Measurements from ENCODE around the gene WASF1. TPM values are rescaled to one million over a fixed set of nuclear protein-coding genes. Genes with fewer than 3 reads are reported as not detected.
"Not testable (repeated sequence)": the region's sequence is repeated elsewhere in the genome, so short reads cannot be mapped to it uniquely, and the experiment has no call there.

WASF1 gene
- total and polyA plus RNA-seq, 12 donors: 4.7 to 23.7 (median 8.9) TPM

- no peak for DNase-seq
- H3K4me3 ChIP-seq: no peak overlapping the region
- intact Hi-C loops (cut with DNase I): no loop called here
- no peaks in the 10 kb centered on the region for H3K9me3 ChIP-seq (replicated peaks in 1 of 3)
- H3K27ac ChIP-seq: no peak overlapping the region
- no peak for TF ChIP-seq POLR2A (IDR thresholded peaks at IDR 0.05)
- TF ChIP-seq, protein P1, sequence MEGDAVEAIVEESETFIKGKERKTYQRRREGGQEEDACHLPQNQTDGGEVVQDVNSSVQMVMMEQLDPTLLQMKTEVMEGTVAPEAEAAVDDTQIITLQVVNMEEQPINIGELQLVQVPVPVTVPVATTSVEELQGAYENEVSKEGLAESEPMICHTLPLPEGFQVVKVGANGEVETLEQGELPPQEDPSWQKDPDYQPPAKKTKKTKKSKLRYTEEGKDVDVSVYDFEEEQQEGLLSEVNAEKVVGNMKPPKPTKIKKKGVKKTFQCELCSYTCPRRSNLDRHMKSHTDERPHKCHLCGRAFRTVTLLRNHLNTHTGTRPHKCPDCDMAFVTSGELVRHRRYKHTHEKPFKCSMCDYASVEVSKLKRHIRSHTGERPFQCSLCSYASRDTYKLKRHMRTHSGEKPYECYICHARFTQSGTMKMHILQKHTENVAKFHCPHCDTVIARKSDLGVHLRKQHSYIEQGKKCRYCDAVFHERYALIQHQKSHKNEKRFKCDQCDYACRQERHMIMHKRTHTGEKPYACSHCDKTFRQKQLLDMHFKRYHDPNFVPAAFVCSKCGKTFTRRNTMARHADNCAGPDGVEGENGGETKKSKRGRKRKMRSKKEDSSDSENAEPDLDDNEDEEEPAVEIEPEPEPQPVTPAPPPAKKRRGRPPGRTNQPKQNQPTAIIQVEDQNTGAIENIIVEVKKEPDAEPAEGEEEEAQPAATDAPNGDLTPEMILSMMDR (IDR thresholded peaks at IDR 0.05): no peak
- no peaks in the 10 kb centered on the region for H3K27me3 ChIP-seq
- H3K4me1 ChIP-seq (replicated peaks in 1 of 2): no peaks in the 10 kb centered on the region
- no peaks in the 10 kb centered on the region for H3K36me3 ChIP-seq (replicated peaks in 1 of 2)
These were observed 54.1 kb downstream of the WASF1 start for GRCh38 chr6:110125361-110125760.

- not testable (repeated sequence) for DNase-seq; H3K4me1 ChIP-seq (replicated peaks in 1 of 2)
These were observed 57.8 kb downstream of the WASF1 start for GRCh38 chr6:110121655-110122054.

GRCh38 chr6:110116258-110116657, 63.2 kb downstream of the WASF1 start:
- no peak for DNase-seq
- Histone ChIP-seq H3K27me3 (no peaks in the 10 kb centered on the region), H3K27ac (no peak overlapping the region), H3K9me3 (replicated peaks in 1 of 3) (no peaks in the 10 kb centered on the region), H3K36me3 (replicated peaks in 1 of 2) (no peaks in the 10 kb centered on the region), H3K4me3 (no peak overlapping the region), H3K4me1 (replicated peaks in 1 of 2) (no peaks in the 10 kb centered on the region)
- no peak for TF ChIP-seq POLR2A (IDR thresholded peaks at IDR 0.05)
- TF ChIP-seq, protein P1 (IDR thresholded peaks at IDR 0.05): no peak
- intact Hi-C loops (cut with DNase I): no loop called here
- 88 to 95% (median 92%) methylated on average over 8 of the region's 8 CpGs for WGBS, 4 donors

More at GRCh38 chr6:110121655-110122054, 57.8 kb downstream of the WASF1 start:
- H3K27ac ChIP-seq; intact Hi-C loops (cut with DNase I); H3K36me3 ChIP-seq (replicated peaks in 1 of 2); H3K27me3 ChIP-seq; H3K9me3 ChIP-seq (replicated peaks in 1 of 3); H3K4me3 ChIP-seq: not testable (repeated sequence)
- WGBS, 4 donors: 96 to 99% (median 97%) methylated on average over 4 of the region's 4 CpGs

DNA sequence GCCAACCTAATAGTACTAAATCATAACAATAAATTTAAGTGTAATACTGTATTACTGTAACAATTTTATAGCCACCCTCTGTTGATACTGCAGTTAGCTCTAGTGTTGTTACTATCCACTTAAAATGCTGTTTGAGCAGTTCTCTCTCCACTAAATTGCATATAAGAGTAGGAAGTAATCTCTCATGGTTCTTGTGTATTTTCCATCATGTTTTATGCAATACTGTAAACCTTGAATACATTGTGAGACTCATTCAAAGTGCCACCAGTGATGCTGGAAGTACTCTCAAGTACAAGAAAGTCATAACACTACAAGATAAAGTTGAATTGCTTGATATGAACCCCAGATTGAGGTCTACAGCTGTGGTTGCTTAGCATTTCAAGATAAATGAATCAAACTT, 65.5 kb downstream of the WASF1 start:
- no peak for DNase-seq
- Histone ChIP-seq H3K4me3 (no peak overlapping the region), H3K4me1 (replicated peaks in 1 of 2) (no peaks in the 10 kb centered on the region), H3K27ac (no peak overlapping the region), H3K36me3 (replicated peaks in 1 of 2) (no peaks in the 10 kb centered on the region), H3K9me3 (replicated peaks in 1 of 3) (no peaks in the 10 kb centered on the region), H3K27me3 (no peaks in the 10 kb centered on the region)
- intact Hi-C loops (cut with DNase I): no loop called here
- TF ChIP-seq POLR2A (IDR thresholded peaks at IDR 0.05): no peak
- TF ChIP-seq, protein P1 (IDR thresholded peaks at IDR 0.05): no peak

DNA sequence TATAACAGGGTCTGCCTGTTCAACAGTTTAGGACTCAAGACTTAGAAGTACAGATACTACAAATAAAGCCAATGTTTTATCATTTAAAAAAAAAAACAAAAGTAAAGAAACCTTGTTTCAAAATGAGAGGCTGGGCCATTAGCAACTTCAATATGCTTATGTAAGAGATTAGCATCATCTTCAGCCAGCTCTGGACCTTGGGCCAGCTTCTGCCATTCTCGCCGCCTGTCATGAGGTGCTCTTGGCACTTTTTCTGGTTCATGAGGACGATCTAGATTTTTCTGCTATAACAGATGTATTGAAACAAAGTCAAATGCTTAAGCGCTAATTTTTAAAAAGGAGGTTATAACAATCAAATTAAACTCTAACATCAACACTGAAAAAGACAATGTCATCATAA, 74.2 kb downstream of the WASF1 start:
- H3K36me3 ChIP-seq (replicated peaks in 1 of 2): peaks cover 0 to 10% of the 10 kb centered on the region in 2 donors
- no peak for DNase-seq
- TF ChIP-seq POLR2A (IDR thresholded peaks at IDR 0.05): no peak
- TF ChIP-seq, protein P1 (IDR thresholded peaks at IDR 0.05): no peak
- no peaks in the 10 kb centered on the region for H3K4me1 ChIP-seq (replicated peaks in 1 of 2)
- no peak overlapping the region for H3K27ac ChIP-seq
- no peaks in the 10 kb centered on the region for H3K9me3 ChIP-seq (replicated peaks in 1 of 3)
- intact Hi-C loops (cut with DNase I): no loop called here
- no peaks in the 10 kb centered on the region for H3K27me3 ChIP-seq
- 91 to 98% (median 94%) methylated on average over 4 of the region's 4 CpGs for WGBS, 4 donors
- H3K4me3 ChIP-seq: no peak overlapping the region

All from adrenal gland (tissue), 12 donors.